Renal pelvis (tissue), 4 donors: ENCODE results near the gene PTHLH. TPM values are rescaled to one million over a fixed set of nuclear protein-coding genes. Genes with fewer than 3 reads are reported as not detected.

Experiments used
- DNase-seq: peaks from one replicate; pipeline ENCODE4 v3.0.0-alpha.2; 2013
- polyA plus RNA-seq, 3 donors: library from polyadenylated mRNA; unstranded; fragments of 120-200 nt; gene quantifications; one replicate each; pipeline ENCODE4 v1.2.1, GENCODE V29; 2013; ENCODE audit not compliant: insufficient read length in 3 of 3

PTHLH gene
- polyA plus RNA-seq, 3 donors, result 0.81 to 1.4 (median 1.2) TPM

- peak; percentile 62 for DNase-seq
These were observed 2.9 kb upstream of the PTHLH start for GRCh38 chr12:27975222-27976136.

GRCh38 chr12:27974735-27975221, 2.2 kb upstream of the PTHLH start:
- DNase-seq, result no peak

- DNase-seq, result no peak
These were observed 956 bp upstream of the PTHLH start for GRCh38 chr12:27973487-27973890.

- no peak for DNase-seq
These were observed 927 bp downstream of the PTHLH start for GRCh38 chr12:27971606-27972005.

- DNase-seq, result no peak
These were observed 1.4 kb downstream of the PTHLH start for GRCh38 chr12:27971121-27971489.

- no peak for DNase-seq
These were observed 2.0 kb downstream of the PTHLH start for GRCh38 chr12:27970401-27971120.

- DNase-seq, result peak; percentile 54
These were observed 2.7 kb downstream of the PTHLH start for GRCh38 chr12:27969624-27970400.

GRCh38 chr12:27968972-27969623, 3.4 kb downstream of the PTHLH start:
- no peak for DNase-seq

- no peak for DNase-seq
These were observed 4.9 kb downstream of the PTHLH start for GRCh38 chr12:27967551-27968054.

GRCh38 chr12:27966870-27967269, 5.7 kb downstream of the PTHLH start:
- DNase-seq, result no peak

- DNase-seq, result no peak
These were observed 6.6 kb downstream of the PTHLH start for GRCh38 chr12:27965966-27966365.

GRCh38 chr12:27965411-27965810, 7.1 kb downstream of the PTHLH start:
- no peak for DNase-seq

GRCh38 chr12:27964123-27964522, 8.4 kb downstream of the PTHLH start:
- DNase-seq, result no peak

- DNase-seq, result no peak
These were observed 11.7 kb downstream of the PTHLH start for GRCh38 chr12:27960821-27961220.

GRCh38 chr12:27958675-27959074, 13.9 kb downstream of the PTHLH start:
- DNase-seq, result no peak

GRCh38 chr12:27957366-27957765, 15.2 kb downstream of the PTHLH start:
- DNase-seq, result no peak

GRCh38 chr12:27953817-27954216, 18.7 kb downstream of the PTHLH start:
- DNase-seq, result no peak

GRCh38 chr12:27953348-27953747, 19.2 kb downstream of the PTHLH start:
- DNase-seq, result no peak

GRCh38 chr12:27952510-27952909, 20.0 kb downstream of the PTHLH start:
- DNase-seq, result no peak

GRCh38 chr12:27951898-27952297, 20.6 kb downstream of the PTHLH start:
- no peak for DNase-seq

GRCh38 chr12:27946421-27946820, 26.1 kb downstream of the PTHLH start:
- no peak for DNase-seq
